GM10847 (cell line): ENCODE data around the gene TMEM115.

ENCODE experiments used
- POLR2A ChIP-seq: IDR thresholded peaks from 2 replicates; pipeline ENCODE4 v1.6.1; 2011; ENCODE audit not compliant: insufficient read length; ENCODE audit errors: extremely low read depth

TMEM115 gene

GRCh38 chr3:50347187-50347813 lies 12.0 kb downstream of the TMEM115 start:
- TF ChIP-seq POLR2A: no peak

GRCh38 chr3:50345586-50346234 lies 13.6 kb downstream of the TMEM115 start, which contains the start of gene ZMYND10:
Gene ZMYND10, minus strand, starts transcription at chr3:50345732. Its CDS starts 153 bp downstream, at chr3:50345579.
- no peak for TF ChIP-seq POLR2A

DNA sequence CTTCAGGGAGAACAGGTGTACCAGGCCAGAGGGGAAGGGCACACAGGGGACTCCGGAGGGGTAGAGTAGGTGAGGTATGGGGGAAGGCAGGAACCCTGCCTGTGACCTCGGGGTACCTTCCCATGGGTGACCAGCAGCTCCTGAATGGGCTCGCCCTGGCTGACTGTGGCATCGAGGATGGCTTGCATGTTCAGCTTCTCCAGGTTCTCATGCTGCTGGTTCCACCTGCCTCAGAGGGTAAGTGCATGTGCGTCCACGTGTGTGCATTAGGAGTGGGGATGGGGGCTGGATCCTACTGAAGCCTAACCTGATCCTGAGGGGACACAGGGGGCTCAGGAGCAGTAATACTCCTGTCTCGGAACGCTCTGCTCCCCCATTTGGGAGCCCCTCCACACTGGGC lies 14.3 kb downstream of the TMEM115 start:
- no peak for TF ChIP-seq POLR2A

DNA sequence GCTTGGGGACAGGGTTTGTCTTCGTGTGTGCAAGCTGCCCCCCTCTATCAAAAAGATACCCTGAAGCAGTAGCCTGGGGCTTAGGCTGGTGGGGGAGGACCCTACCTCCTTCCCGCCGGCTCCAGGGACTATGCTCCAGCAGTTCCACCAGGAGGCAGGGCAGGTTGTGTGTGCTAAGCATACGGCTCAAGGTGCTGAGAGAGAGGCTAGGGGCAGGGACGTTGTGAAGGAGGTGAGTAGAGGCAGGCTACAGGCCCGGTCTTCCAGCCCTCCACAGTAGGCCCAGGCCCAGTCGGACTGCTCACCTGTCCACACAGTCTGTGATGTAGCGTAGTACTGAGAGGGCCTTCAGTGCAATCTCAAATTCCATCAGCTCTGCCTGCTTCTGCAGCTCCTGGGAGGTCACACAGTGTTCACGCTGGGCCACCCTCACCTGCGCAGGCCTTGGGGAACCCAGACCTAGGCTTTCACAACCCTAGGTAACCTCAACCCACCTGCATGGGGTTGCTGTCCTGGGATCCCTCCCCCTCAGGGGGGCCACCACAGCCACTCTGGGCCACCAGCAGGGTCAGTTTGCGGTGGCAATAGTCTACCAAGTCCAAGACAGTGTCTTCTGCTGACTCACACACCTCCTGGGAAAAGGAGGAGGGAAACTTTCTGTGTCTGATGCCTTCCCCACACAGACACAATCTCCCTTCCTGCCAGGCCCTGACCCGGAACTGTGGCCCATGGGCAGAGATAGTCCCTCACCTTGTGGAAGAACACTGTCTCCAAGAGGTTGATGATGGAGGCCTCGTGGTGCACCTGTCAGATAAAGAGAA lies 16.3 kb downstream of the TMEM115 start:
- TF ChIP-seq POLR2A: no peak

- TF ChIP-seq POLR2A: no peak
Observed at GRCh38 chr3:50341996-50342650, 17.2 kb downstream of the TMEM115 start.

- no peak for TF ChIP-seq POLR2A
Observed at GRCh38 chr3:50341537-50341936, 17.8 kb downstream of the TMEM115 start.

GRCh38 chr3:50340448-50341329 lies 18.6 kb downstream of the TMEM115 start, which contains the start of gene RASSF1:
Gene RASSF1, minus strand, starts transcription at chr3:50340836. Its CDS starts 31 bp downstream, at chr3:50340805.
- peak; percentile 62 for TF ChIP-seq POLR2A

- no peak for TF ChIP-seq POLR2A
Observed at GRCh38 chr3:50340147-50340447, 19.2 kb downstream of the TMEM115 start.

DNA sequence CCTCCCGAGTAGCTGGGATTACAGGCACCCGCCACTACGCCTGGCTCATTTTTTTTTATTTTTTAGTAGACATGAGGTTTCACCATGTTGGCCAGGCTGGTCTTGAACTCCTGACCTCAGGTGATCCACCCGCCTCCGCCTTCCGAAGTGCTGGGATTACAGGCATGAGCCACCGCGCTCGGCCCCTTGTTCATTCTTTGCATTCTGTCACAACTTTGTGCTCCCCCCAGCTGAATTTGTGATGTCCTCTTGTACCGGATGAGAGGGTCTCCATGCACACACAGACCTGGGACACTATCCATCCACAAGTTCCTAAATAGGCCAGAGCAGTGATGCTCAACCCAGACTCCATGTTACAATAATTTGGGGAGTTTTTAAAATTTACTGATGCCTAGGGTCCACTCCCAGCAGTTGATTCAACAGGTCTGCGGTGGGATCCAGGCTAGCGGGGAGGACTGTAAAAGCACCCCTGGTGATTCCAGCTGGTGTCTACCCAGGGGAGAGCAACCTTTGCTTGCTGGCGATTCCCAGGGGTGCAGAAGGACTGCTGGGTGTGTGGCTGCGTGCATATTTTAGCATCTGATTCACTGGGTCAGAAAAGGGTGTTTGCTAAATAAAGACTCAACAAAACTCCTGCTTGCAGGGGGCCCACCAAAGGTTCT lies 19.7 kb downstream of the TMEM115 start:
- no peak for TF ChIP-seq POLR2A

DNA sequence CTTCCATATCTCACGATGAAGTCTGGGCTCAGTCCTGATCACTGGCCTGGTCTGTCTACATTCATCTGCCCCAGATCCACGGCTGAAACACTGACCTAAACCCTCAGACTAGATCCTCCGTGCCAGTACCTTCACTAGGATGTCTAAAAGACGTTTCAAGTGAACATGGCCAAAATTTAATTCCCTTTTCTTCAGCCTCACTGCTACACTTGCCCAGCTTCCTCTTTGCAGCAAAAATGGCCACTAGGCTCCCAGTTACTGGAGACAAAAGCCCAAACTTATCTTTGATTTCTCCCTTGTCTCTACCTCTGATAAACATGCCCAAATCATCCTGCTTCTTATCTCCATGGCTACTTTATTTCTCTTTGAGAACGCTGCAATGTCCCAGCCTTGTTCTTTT lies 20.4 kb downstream of the TMEM115 start:
- no peak for TF ChIP-seq POLR2A

DNA sequence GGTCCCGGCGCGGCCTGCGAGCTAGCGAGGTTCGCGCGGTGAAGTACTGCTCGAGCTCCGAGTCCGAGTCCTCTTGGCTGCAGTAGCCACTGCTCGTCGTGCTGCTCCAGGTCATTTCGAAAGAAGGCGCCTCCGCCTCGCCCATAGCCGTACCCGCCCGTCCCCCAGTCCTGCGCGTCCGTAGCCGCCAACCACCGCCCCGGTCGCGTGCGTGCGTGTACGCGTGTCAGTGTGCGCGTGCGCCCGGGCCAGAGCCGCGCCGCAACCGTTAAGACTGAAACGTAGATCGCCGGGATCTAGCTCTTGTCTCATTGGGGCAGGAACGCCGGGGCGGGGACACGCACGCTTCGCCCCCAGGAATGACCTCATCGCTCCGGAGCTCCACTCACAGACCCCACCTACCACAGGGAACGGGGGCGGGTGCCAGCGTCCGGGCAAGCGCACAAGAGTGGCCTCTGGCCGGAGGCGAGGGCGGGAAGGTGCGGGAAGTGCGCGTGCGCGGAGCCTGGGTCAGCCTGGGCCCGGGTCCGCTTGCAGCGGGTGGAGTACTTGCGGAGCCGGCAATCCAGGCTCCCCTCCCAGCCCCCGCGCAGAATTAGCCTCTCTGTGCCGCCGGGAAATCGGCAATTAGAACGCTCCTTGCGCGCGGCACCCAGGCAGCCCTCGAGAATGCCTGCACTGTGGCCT lies 22.0 kb downstream of the TMEM115 start:
- TF ChIP-seq POLR2A: peak; percentile 75

- no peak for TF ChIP-seq POLR2A
Observed at GRCh38 chr3:50336452-50337174, 22.7 kb downstream of the TMEM115 start.
